ENCODE measurements around the gene MS4A4E. TPM values are rescaled to one million over a fixed set of nuclear protein-coding genes. Genes with fewer than 3 reads are reported as not detected.
"Not testable (repeated sequence)": the region's sequence is repeated elsewhere in the genome, so short reads cannot be mapped to it uniquely, and the experiment has no call there.

MS4A4E gene
- total RNA-seq (2014; rRNA removed; shearing (Covaris generic)): not detected in 2 replicates

GRCh38 chr11:60242740-60243239, at the start of gene MS4A4E:
MS4A4E (minus strand) TSS chr11:60243137; CDS start chr11:60230055, 13,082 bp downstream.
- DNase-seq (ENCODE audit: low read depth): no peak

DNA sequence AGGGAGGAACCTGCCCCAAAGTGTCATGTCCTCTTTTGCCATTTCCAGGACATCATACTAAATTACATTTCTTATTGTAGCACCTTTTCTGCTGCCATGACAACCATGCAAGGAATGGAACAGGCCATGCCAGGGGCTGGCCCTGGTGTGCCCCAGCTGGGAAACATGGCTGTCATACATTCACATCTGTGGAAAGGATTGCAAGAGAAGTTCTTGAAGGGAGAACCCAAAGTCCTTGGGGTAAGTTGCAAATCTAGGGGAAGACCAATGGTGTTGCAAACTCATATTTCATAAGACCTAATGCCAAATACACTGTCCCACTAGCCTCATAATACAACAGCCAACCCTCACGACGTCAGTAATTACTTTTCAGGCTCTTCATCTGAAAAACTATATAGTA, 49.2 kb upstream of the MS4A4E start:
- no peak for DNase-seq (ENCODE audit: low read depth)

- no peak for DNase-seq (ENCODE audit: low read depth)
Measured at GRCh38 chr11:60288531-60288930, 45.6 kb upstream of the MS4A4E start.

DNA sequence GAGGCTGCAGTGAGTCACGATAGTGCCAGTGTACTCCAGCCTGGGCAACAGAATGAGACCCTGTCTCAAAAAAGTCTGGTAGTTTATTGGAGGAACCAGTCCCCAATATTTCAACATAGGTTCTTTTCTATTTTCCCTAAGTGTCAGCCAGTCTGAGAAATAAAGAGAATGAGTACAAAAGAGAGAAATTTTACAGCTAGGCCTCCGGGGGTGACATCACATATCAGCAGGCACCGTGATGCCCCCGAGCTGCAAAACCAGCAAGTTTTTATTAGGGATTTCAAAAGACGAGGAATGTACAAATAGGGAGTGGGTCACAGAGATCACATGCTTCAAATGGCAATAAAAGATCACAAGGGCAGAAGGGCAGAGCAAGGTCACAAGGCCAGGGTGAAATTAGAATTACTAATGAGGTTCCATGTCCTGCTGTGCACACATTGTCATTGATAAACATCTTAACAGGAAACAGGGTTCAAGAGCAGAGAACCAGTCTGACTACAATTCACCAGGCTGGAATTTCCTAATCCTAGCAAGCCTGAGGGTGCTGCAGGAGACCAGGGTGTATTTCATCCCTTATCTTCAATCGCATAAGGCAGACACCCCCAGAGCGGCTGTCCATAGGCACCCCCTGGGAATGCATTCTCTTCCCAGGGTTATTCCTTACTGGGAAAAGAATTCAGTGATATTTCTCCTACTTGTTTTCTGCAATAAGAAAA, 42.6 kb upstream of the MS4A4E start:
- not testable (repeated sequence) for DNase-seq (ENCODE audit: low read depth)

GRCh38 chr11:60282286-60282685, 39.3 kb upstream of the MS4A4E start:
- no peak for DNase-seq (ENCODE audit: low read depth)

DNA sequence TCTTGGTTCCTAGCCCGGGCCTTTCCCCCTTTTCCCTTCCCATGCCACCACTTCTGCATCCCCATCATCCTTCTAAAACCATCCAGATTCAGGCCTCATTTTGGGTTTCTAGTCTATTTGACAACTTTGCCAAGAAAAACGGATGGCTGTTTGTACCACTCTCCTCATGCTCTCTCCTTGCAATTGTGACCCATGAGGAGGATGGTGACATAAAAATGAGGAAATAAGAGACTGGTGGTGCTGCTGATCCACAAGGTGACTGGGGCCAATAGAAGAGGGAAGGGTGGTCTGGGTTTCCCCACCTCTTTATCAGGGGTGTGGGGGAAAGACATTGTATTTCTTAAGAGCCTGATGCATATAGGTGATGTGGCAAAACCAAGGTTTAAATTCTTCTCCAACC, 38.5 kb upstream of the MS4A4E start:
- no peak for DNase-seq (ENCODE audit: low read depth)

GRCh38 chr11:60280412-60280811, 37.5 kb upstream of the MS4A4E start, which contains the start of gene MS4A4A:
MS4A4A (plus strand) TSS chr11:60280666; CDS start chr11:60280676, 10 bp downstream.
- no peak for DNase-seq (ENCODE audit: low read depth)

GRCh38 chr11:60274416-60274815, 31.5 kb upstream of the MS4A4E start:
- no peak for DNase-seq (ENCODE audit: low read depth)

DNA sequence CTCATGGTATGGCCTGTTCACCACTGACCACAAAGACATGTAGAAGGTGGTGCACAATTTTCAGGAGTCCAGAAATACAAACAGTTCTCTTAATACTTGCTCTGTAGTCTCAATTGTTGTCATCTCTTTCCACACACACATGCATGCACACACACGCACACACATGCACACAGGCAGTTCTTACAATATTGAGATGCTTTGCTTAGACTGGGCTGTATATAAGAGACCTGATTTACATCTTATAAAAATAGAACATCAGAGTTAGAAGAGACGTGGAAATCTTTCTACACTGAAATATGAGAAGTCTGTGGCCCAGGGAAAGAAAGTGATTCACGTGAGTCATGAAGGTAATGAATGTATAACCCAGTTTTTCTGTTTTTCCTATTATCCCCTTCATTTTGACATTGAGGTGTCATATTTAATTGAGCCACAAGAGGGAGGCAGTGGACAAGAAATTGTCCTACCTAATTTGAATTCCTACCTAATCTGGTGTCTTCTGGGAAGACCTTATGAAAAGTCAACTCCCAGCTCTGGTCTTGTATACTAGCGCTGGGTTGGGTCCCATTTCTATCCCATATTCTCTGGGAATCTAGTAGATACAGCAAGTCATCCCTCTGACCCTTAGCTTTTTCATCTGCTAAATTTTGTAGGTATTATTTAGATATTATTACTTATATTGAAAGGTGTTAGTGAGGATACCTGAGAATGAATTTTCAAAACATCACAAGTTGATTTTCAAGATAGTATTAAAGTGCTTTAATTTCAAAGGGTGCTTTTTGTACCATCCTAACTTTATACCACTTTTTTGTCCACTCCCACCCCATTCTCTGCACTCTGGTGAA, 22.7 kb upstream of the MS4A4E start:
- DNase-seq (ENCODE audit: low read depth): peak; percentile 35

DNA sequence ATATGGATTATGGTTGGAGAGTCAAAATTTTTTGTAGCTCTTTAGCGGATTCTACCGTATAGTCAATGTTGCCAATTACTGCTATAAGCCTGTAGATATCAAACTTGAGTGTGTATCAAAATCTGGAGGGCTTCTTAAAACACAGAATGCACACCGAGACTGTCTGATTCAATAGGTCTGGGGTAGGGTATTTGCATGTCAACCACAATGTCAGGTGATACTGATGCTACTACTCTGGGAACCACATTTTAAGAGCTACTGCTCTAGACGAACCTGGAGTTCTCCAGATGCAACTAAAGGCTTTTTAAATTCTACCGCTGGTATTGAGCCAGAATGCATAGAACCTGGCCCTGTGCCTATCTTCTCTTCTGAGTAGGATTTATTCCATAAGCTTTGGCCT, 21.7 kb upstream of the MS4A4E start:
- no peak for DNase-seq (ENCODE audit: low read depth)

- no peak for DNase-seq (ENCODE audit: low read depth)
Measured at GRCh38 chr11:60263402-60263801, 20.5 kb upstream of the MS4A4E start.

- DNase-seq (ENCODE audit: low read depth): no peak
Measured at GRCh38 chr11:60261014-60261413, 18.1 kb upstream of the MS4A4E start.

DNA sequence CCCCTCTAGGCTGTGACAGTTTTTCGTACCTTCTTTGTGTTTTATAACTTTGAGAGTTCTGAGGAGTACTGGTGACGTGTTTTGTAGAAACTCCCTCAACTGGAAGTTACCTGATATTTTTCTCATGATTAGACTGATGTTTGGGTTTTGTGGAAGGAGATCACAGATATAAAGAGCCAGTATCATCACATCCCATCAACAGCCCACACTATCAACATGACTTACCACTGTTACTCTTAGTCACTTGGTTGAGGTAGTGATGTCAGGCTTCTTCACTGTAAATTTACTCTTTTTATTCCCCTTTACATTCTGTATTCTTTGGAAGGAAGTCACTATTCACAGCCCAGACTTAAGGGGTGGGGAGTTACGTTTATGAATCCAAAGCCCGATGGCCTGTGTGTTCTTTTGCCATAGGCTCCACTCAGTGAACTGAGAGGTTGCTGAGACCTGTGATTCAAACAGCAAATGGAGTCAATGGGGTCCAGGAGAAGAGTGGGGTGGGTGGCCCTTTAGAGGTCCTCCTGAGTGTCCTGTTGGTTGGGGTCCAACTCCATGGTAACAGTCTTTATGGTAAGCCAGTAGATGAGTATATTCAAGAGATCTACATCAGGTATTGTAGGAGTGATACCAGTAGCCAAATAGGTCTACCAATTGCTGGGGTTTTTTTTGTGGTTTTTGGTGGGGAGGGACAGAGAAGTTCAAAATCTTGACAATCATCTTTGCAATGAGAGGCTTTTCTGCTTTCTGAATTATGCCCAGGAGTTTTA, 15.2 kb upstream of the MS4A4E start:
- DNase-seq (ENCODE audit: low read depth): no peak

GRCh38 chr11:60252213-60253108, 9.5 kb upstream of the MS4A4E start:
- DNase-seq (ENCODE audit: low read depth): no peak

DNA sequence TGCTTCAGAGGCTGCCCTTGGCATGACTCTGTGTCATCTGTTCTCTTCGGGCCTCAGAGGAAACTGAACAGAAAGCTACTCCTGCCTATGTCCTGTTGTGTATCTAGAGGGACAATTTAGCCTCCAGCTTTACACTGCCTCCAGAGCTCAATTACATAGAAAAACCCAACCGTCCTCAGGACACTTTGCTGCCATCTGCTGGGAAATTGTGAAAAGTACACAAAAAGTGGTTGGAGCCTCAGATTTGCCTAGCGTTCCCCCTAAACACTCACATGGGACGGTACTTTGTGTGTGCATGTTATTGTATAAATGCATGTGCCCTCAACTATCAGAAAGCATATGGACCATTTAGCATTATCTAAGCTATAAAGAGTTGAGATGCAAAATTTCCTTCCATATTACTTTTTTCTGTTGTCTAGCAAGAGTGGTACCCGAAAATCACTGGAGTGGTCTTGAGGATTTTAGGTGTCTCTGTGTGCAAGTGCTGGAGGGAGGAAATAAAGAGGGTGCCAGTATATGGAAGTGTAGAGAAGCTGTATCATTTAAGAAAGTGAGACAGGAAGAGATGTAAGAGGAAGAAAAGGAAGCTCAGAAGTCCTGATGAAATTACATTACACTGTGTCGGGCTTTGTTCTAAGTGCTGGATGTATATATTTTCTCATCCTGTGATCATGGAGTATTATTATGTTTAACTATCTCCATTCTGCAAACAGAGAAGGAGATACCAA, 8.7 kb upstream of the MS4A4E start:
- DNase-seq (ENCODE audit: low read depth): peak; percentile 43

DNA sequence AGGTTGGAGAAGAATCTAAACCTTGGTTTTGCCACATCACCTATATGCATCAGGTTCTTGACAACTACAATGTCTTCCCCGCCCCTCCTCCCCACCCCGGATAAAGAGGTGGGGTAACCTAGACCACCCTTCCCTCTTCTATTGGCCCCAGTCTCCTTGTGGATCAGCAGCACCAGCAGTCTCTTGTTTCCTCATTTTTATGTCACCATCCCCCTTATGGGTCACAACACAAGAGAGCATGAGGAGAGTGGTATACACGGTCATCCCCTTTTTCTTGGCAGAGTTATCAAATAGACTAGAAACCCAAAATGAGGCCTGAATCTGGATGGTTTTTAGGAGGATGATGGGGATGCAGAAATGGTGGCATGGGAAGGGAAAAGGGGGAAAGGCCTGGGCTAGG, 1.2 kb downstream of the MS4A4E start:
- no peak for DNase-seq (ENCODE audit: low read depth)

GRCh38 chr11:60240662-60241061, 2.3 kb downstream of the MS4A4E start:
- no peak for DNase-seq (ENCODE audit: low read depth)

DNA sequence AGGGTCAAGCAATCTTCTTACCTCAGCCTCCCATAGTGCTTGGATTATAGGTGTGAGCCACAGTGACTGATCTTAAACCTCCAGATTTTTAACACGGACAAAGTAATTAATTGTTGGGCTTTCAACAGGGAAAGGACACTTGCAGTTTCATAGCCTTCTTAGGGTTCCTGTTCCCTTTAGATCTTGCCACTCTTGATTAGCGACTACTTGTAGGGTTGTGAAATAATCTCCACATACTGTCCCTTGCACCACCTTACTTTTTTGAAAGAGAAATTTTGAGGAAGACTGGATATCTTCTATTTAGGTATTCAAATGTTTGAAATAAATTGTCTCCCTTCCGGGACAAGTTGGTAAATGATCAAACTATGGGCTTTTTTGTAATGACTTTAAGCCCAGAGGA, 7.6 kb downstream of the MS4A4E start:
- DNase-seq (ENCODE audit: low read depth): no peak

DNA sequence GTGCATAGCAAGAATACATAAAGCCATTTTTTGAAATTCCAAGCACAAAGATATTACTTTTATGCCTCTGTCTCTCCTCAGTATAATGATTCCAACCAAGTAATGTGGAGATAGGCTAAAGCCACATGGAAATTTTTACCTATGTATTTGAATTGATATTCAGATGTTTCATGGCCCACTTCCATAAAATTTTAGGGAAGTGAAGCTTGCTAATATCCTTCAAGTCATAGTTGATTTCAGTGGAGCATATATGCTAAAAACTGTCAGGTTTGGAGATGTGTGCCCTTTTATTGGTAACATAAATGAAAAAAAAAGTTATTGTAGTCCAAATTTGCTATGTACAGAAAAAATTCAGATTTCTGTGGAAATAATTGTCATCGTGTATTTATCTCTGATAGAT, 12.3 kb downstream of the MS4A4E start:
- DNase-seq (ENCODE audit: low read depth): no peak

GRCh38 chr11:60222141-60222540, 20.8 kb downstream of the MS4A4E start:
- no peak for DNase-seq (ENCODE audit: low read depth)
